Stimulated activated CD8-positive, alpha-beta memory T cell treated with anti-CD3 and anti-CD28 coated beads, Interleukin-15, amount 100 ng/mL, for 1 hour (primary cell): ENCODE data around the gene RECK.
"Not testable (repeated sequence)": the region's sequence is repeated elsewhere in the genome, so short reads cannot be mapped to it uniquely, and the experiment has no call there.

Source experiments
- DNase-seq: peaks from one replicate; pipeline ENCODE4 v3.0.0-alpha.2; 2020; ENCODE audit warnings: low read depth

Gene RECK, protein sequence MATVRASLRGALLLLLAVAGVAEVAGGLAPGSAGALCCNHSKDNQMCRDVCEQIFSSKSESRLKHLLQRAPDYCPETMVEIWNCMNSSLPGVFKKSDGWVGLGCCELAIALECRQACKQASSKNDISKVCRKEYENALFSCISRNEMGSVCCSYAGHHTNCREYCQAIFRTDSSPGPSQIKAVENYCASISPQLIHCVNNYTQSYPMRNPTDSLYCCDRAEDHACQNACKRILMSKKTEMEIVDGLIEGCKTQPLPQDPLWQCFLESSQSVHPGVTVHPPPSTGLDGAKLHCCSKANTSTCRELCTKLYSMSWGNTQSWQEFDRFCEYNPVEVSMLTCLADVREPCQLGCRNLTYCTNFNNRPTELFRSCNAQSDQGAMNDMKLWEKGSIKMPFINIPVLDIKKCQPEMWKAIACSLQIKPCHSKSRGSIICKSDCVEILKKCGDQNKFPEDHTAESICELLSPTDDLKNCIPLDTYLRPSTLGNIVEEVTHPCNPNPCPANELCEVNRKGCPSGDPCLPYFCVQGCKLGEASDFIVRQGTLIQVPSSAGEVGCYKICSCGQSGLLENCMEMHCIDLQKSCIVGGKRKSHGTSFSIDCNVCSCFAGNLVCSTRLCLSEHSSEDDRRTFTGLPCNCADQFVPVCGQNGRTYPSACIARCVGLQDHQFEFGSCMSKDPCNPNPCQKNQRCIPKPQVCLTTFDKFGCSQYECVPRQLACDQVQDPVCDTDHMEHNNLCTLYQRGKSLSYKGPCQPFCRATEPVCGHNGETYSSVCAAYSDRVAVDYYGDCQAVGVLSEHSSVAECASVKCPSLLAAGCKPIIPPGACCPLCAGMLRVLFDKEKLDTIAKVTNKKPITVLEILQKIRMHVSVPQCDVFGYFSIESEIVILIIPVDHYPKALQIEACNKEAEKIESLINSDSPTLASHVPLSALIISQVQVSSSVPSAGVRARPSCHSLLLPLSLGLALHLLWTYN

DNA sequence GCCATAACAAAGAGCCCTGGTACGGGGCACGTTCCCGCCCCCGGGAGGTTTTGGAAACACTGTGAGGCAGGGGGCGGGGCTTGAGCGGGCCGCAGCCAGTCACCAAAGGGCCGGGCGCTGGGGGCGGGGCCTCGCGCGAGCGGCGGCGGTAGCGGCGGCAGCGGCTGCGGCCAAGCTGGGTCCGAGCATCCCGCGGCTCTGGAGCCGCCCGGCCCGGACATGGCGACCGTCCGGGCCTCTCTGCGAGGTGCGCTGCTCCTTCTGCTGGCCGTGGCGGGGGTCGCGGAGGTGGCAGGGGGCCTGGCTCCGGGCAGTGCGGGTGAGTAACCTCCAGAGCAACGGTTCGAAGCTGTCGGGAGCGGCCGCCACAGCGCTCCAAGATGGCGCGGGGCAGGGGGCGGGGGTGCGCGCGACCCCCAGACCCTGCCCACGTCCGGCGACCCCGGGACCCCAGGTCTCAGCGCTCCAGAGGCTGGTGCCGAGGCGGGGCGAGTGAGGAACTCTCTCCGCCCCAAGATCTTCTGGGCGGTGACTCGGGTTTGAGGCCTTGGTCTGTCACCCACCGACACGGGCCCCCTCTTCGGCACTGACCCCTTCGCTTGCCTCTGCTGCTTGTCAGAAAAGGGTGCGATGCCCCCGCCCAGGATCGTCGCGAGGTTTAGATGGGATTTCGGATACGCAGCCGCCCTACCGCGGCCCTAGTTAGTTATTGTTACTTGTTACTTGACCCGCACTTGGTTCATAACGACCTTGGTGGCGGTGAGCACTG lies at the start of gene RECK:
Gene RECK, plus strand, starts transcription at position 134 of the 769 bp plus-strand sequence. Its CDS starts 86 bp downstream, at position 220.
- peak; percentile 70 for DNase-seq

DNA sequence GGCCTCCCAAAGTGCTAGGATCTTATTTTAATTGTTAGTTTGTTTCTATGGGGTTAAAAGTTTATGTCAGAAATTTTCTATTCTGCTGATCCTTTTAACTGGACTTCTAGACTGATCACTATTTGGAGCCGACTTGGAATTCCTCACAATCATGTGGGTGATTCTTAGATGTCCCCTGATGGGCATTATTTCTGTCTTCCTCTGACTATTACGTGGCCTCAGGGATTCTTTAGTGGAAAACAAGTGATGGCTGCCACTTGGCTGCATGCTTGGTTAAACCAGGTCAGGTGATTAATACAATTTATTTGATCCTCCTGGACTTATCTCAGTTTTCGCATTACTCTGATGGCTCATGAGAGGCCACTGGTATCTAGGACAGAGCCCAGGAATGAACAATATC lies 46.6 kb upstream of the RECK start:
- DNase-seq, result no peak

DNA sequence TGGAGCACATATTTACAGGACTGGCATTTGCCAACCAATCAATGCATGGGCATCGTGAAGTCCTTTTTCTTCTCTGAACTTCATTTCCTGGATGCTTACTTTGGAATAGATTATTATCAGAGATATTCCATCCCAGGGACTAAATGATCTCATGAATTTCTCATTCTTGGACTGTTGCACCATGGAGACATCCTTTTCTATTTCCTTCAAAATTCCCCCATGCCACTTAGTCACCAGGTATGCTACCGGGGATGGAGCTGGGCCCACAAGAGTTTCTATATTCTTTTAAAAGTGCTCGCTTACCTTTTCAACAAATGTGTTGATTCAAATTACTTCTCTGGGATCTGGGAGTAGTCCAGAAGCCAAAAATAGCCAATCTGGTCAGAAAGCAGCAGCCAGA lies 43.6 kb upstream of the RECK start:
- DNase-seq, result not testable (repeated sequence)

DNA sequence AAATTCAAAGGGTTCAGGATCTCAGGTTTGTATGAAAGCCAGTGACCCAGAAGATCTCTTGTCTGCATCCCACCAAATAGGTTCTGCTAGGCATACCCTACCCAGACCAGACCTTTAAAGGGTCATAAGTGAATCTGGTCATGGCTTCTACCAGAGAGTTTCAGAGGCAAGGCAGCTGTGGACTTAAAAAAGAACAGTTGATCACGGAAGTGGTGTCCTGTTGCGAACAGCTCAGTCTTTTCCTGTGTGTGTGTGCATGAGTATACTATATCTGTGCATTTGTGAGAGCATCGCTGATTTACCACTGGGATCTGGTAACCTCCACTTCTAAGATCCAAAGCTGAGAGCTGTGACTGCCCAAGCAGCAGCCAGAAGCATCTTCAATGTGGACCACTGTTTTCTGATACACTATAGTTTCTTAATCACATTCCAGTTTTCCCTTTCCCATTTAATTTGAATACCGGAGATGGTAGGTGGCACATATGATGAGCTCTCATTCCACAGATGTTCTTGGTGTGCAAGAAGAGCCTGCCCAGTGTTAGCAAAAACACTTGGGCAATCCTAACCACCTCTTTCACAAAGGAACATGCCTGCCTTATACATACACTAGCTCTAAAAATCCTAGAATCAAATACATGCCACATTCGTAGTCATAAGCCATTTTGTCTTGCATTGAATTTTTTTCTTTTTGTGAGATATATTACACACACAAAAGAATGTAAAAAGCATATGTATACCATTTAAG lies 42.6 kb upstream of the RECK start:
- no peak for DNase-seq

DNA sequence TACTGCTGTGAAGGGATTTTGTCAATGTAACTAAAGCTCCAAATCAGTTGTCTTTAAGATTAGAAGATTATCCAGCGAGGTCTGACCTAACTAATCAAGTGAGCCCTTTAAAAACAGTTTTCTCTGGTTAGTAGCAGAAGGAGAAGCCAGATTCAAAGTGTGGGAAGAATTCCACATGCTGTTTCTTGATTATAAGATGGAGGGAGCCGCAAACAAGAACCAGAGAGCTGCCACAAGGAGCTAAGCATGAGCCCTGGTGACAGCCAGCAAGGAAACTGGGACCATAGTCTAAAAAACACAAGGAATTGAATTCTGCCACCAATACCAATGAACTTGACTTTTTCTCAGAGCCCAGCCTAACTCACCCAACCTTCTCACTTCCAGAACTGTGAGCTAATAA lies 41.8 kb upstream of the RECK start:
- no peak for DNase-seq

DNA sequence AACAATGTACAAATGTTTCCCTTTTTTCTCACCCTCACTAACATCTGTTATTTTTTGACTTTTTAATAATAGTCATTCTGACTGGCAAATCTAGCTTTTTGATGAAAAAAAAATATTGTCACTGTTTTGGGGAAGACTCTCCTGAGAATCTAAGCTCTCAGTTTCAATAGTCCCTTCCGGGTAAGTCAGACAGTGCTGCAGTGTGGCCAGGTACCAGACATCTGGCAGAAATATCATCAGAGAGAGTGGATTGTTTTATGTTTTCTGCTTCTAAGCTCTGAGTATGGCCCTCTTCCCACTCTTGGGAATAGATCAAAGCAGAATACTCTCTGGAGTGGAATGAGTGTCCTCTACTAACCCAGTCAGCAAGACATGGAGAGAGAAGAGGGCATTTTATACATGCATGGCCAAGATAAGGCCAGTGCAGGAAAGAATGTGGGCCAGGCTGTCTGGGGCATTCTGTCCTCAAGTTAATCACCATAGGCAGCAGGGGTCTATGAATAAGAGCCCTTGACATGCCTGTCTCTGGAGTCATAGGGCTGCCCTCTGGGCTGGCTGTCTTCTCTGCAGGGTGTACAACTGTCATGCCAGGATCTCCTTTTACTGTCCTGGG lies 40.2 kb upstream of the RECK start:
- no peak for DNase-seq

DNA sequence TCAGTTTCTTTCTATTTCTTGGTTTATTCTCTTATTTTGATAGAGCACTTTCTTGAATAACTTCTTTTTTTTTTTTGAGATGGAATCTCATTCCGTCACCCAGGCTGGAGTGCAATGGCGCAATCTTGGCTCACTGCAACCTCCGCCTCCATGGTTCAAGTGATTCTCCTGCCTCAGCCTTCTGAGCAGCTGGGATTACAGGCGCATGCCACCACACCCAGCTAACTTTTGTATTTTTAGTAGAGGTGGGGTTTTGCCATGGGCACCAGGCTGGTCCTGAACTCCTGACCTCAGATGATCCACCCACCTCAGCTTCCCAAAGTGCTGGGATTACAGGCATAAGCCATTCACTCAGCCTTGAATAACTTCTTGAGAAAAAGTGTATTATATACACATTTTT lies 39.7 kb upstream of the RECK start:
- not testable (repeated sequence) for DNase-seq

DNA sequence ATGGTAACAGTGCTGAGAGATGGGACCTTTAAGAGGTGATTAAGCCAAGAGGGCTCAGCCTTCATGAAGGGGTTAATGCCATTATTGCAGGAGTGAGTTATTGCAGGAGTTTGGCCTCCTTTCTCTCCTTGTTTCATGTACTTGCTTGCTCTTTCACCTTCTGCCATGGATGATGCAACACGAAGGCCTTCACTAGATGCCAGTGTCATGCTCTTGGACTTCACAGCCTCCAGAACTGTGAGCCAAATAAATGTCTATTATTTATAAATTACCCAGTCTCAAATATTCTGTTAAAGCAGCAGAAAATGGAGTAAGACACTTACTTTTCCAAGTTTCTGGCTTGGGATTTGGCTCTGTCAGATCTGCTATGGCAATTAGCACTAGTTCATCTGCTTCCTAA lies 38.4 kb upstream of the RECK start:
- no peak for DNase-seq

DNA sequence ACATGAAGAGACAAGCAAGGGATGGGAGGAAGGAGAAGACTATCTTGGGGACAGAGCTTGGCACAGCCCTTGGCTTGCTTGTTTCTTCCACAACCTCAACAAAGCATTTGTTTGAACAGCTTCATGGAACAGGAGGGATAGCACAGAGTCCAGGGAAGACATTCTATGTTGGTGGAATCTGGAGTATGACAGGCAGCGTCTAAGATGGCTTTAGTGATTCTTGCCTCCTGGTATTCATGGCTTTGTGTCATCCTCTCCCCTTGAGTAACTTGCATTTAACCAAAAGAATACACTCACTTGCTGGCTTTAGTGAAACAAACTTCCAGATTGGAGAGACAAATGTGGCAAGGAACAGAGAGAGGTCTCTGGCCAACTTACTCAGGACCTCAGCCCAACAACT lies 30.8 kb upstream of the RECK start:
- DNase-seq, result no peak

DNA sequence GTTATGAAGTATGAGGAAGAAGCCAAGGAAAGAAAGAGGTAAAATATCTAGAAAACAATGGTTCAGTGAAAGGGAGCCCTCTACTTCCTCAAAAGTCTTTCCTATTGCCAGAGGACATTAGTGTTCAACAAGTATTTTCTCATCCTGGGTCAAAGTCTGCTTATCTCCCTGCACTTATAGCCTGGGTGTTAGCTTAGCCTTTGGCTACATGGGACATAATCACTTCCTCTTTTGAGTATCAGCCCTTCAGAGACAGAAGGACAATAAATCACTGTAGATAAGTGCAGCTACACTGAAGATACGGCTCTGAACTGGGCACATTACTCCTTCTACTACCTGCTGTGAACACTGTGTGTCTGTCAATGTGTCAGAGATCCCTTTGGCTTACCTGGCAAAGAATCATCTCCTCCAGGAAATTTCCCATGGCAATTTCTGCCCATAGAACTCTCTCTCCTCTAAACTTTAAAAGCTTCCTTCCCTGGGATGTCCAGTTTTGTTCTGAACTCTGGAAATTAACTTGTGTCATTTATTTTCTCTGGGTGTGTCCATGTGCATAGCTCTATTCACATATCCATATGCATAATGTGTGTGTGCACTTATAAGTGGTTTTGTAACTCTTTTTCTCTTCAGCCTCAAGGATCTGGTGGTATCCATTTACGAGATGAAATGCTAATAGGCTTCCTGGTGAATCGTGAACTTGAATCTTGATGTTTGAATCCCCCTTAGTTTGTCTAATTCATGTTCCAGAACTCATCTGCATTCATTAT lies 30.0 kb upstream of the RECK start:
- DNase-seq, result no peak

DNA sequence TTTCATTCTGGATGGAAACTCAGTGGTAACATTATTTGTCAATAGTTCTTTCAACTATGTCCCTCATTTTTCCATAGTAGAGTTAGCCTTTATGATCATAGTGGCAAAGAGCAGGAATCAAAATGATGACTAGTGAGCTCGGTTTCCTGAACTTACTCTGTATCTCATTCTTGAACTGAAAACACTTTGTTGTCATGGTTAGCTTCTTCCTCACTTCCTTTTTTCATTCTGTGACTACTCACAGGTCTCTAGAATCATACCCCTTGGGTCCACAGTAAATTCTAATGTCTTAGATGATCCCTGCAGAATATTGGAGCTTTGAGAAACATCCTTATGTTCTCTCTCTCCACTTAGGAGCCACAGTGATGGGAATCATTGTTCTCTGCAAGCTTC lies 29.4 kb upstream of the RECK start:
- no peak for DNase-seq

DNA sequence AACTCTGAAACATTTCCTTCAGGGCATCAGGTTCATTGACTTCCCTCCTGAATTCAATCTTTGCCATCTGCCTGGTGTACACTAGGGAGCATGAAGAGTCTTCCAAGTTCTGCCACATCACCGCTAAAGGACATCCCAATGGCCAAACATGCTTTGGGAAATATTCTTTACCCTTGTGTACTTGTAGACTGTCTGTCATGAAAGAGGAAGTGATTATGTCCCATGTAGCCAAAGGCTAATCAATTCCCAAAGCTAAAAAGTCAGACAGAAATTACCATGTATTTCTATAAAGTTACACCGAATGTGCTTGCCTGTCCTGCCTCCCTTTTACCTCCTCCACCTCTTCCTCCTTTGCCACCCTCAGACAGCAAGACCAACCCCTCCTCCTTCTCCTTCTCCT lies 28.9 kb upstream of the RECK start:
- DNase-seq, result no peak

DNA sequence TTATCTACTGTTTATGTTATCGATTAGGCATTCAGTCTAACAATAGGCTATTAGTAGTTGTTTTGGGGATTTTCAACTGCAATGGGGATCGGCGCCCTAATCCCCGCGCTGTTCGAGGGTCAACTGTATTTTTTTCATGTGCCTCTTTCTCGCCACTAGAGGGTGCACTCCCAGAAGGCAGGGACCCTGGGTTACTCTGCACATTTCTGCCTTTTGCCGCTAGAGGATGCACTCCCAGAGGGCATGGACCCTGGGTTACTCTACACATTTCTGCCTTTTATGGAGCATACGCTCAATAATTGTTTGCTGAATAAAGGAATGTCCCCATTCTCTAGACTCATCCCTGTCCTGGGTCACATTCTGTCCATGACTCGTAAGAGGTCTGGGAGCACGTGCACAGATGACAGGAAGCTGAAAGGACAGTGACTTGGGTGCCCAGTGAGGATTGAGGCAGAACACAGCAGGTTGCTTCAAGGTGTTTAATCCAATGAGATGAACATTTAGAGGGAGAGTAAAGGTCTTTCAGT lies 27.9 kb upstream of the RECK start:
- peak; percentile 44 for DNase-seq

DNA sequence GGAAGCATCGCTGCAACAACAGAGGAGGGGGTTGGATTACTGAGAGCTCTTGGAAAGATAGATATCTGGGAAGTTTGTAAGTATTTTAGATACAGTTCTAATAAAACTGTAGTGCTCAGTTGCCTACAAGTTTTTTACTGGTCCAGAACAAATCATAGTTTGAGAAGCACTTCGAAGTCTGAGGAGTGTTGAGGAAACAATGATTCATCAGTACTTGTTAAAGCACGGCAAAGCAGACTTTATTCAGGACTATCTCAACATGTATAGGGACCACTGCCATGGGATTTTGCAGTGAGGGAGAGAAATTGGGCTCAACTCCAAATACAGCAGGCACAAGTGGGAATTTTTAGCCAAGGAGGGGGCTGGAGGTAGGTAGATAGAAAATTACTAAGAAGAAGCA lies 25.3 kb upstream of the RECK start:
- DNase-seq, result no peak

DNA sequence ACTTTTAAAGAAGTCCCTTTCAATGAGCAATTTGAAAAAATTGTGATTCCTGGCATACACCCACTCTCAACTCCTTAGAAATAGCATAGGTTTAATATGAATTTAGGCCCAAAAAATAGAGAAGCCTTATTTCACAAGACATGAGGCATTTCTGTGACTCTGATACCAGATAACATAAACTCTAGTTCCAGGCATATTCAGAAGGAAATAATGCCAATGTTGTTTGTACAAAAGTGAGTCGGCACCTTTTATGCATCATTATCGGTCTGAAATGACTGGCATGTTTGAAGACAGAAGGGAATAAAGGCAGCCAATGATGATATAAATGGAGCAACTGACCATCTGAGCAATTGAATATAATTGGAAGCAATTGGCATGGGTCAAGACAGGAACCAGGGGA lies 19.4 kb upstream of the RECK start:
- DNase-seq, result no peak

DNA sequence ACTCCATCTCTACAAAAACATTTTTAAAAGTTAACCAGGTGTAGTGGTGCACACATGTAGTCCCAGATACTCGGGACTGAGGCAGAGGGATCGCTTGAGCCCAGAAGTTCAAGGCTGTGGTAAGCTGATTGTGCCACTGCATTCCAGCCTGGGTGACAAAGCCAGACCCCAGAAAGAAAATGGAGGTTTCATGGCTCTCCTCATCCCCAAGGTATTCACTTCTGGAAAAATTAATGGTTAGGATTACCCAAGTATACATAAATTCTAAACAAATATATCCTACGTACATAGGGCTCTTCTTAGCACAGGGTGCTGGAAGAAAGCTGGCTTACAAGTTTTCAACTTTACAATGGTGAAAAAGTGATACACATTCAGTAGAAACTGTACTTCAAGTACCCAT lies 18.6 kb upstream of the RECK start:
- no peak for DNase-seq

DNA sequence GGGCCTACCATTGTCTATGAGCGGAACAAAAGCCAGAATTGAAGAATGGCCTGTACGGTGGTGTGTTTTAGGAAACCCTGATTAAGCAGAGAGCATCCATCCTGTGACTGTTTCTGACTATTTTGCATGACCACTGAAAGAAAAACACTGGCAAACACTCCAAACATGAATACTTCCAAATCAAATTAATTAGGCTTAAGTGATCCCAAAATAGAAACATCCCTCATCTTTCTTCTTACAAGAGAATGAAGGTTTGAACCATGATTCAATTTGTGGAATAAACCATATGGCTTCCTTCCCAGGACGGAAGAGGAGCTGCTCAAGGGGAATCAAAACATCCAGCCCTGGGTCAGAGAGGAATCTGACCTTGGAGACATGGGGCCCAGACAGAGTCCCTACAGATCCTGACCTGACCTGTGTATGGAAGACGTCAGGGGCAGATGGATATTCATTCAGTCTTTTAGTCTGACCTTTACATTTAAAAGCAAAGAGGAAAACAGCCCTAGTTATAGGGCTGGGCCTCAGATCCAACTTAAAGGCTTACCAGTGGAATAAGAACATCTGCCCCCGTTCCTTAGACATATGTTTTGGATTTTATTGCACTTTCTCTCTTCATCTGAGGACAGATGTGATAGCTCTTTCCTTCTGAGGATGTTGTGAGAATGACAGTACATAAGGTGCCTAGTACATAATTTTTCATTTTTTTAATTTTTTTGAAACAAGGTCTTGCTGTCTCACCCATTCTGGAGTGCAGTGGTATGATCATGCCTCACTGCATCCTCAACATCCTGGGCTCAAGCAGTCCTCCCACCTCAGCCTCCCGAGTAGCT lies 17.6 kb upstream of the RECK start:
- no peak for DNase-seq

DNA sequence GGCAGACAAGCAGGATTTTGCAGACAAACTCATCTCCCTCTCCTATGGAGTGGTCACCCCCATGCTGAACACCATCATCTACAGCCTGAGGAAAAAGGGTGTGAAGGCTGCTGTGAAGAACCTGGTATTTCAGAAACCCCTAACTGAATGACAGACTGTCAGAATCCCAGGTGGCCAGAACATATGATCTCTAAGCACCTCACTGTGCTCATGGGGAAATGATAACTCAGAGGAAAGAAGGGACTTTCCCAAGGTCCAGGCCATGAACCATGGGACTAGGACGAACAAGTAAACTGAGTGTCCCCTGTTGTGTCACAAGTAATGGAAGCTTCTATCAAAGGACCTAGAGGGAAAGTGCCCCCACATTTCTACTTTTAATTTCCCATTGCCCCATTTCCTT lies 14.7 kb upstream of the RECK start:
- no peak for DNase-seq
